HepG2 (cell line): ENCODE data around the gene MRPL20. TPM values are rescaled to one million over a fixed set of nuclear protein-coding genes. Genes with fewer than 3 reads are reported as not detected.

Experiments
- CEBPB ChIP-seq: IDR thresholded peaks from 2 replicates; pipeline ENCODE4 v1.6.1; 2011; ENCODE audit warnings: low read depth, low read length, improper control_type of control experiment, borderline replicate concordance
- CREBL2 ChIP-seq: sonication (generic); formaldehyde crosslinking; IDR thresholded peaks from 2 replicates; pipeline ENCODE4 v1.8.1; 2023; ENCODE audit warnings: missing genetic modification reagents, mild to moderate bottlenecking, borderline replicate concordance
- HNF4G ChIP-seq, 2 experiments: sonication (generic) in 1 of 2; formaldehyde crosslinking in 1 of 2; IDR thresholded peaks; 2 replicates each; pipeline versions ENCODE4 v1.4.0 to v1.6.1; 2011 to 2020; ENCODE audit warnings: borderline replicate concordance in 2 of 2, low read depth in 2 of 2, mild to moderate bottlenecking in 2 of 2, low read length in 1 of 2, missing genetic modification reagents in 1 of 2, moderate library complexity in 1 of 2
- JARID2 ChIP-seq: sonication (generic); formaldehyde crosslinking; IDR thresholded peaks from 2 replicates; pipeline ENCODE4 v1.8.1; 2023; ENCODE audit warnings: missing genetic modification reagents, inconsistent platforms; ENCODE audit not compliant: insufficient replicate concordance
- KAT8 ChIP-seq: IDR thresholded peaks from 2 replicates; pipeline ENCODE4 v1.6.1; 2016; ENCODE audit warnings: missing genetic modification reagents, missing compliant biosample characterization
- KDM5A ChIP-seq: fragments of 200-600 bp; sonication (generic); IDR thresholded peaks from 2 replicates; pipeline ENCODE4 v1.7.0; 2018; ENCODE audit warnings: antibody characterized with exemption, mild to moderate bottlenecking, low read length, borderline replicate concordance
- MED1 ChIP-seq: sonication (generic); formaldehyde crosslinking; IDR thresholded peaks from 2 replicates; pipeline ENCODE4 v1.4.0; 2020; ENCODE audit warnings: missing genetic modification reagents
- NFYB ChIP-seq: sonication (generic); formaldehyde crosslinking; IDR thresholded peaks from 2 replicates; pipeline ENCODE4 v1.4.0; 2020; ENCODE audit warnings: missing genetic modification reagents
- REXO4 ChIP-seq: sonication (generic); formaldehyde crosslinking; IDR thresholded peaks from 2 replicates; pipeline ENCODE4 v1.8.0; 2022; ENCODE audit warnings: missing genetic modification reagents, mild to moderate bottlenecking, borderline replicate concordance
- TOE1 ChIP-seq: sonication (generic); formaldehyde crosslinking; IDR thresholded peaks from 2 replicates; pipeline ENCODE4 v1.4.0; 2020; ENCODE audit warnings: mild to moderate bottlenecking, missing genetic modification reagents
- ZNF292 ChIP-seq: sonication (generic); formaldehyde crosslinking; IDR thresholded peaks from 2 replicates; pipeline ENCODE4 v1.8.1; 2022; ENCODE audit warnings: mild to moderate bottlenecking, low read depth, missing genetic modification reagents, borderline replicate concordance
- ZNF367 ChIP-seq: sonication (generic); formaldehyde crosslinking; IDR thresholded peaks from 2 replicates; pipeline ENCODE4 v1.4.0; 2020; ENCODE audit warnings: missing genetic modification reagents, borderline replicate concordance
- ZNF646 ChIP-seq: sonication (generic); formaldehyde crosslinking; IDR thresholded peaks from 2 replicates; pipeline ENCODE4 v1.9.0; 2021; ENCODE audit warnings: mild to moderate bottlenecking, missing genetic modification reagents
- ZNF777 ChIP-seq: sonication (generic); formaldehyde crosslinking; IDR thresholded peaks from 2 replicates; pipeline ENCODE4 v1.4.0; 2020; ENCODE audit warnings: missing genetic modification reagents
- ZUFSP ChIP-seq: sonication (generic); formaldehyde crosslinking; IDR thresholded peaks from 2 replicates; pipeline ENCODE4 v1.9.0; 2021; ENCODE audit warnings: missing genetic modification reagents, mild to moderate bottlenecking, borderline replicate concordance
- polyA plus RNA-seq, 8 experiments: library from polyadenylated mRNA; depleted of rRNA in 3 of 8; stranded (reverse) in 7 of 8; unstranded in 1 of 8; fragments of >200 nt; fragmentation: Illumina TruSeq in 4 of 8; extraction: Trizol in 4 of 8; gene quantifications; 2 replicates each; pipeline versions ENCODE4 v1.2.1 to v1.2.3, GENCODE V29; 2011 to 2016; ENCODE audit warnings: low read depth in 4 of 8, missing spikeins in 1 of 8, mixed read lengths in 1 of 8; ENCODE audit not compliant: insufficient read depth in 1 of 8
- total RNA-seq, 5 experiments: library from RNA; depleted of rRNA; stranded (reverse); fragments of >200 nt; fragmentation: Illumina TruSeq; extraction: Trizol; gene quantifications; 2 replicates each; pipeline ENCODE4 v1.2.3, GENCODE V29; 2016; ENCODE audit warnings: low read depth in 1 of 5
- TF ChIP-seq, protein P1 (sequence below): sonication (generic); formaldehyde crosslinking; conservative IDR thresholded peaks from 2 replicates; pipeline ENCODE4 v1.4.0; 2020; ENCODE audit warnings: mild to moderate bottlenecking, missing genetic modification reagents, moderate library complexity

The MRPL20 gene
- total and polyA plus RNA-seq, 2 of the 13 experiments (the other 11 are each of a cell fraction or from before 2014, with no cell fraction given): 59.2 to 127 TPM

GRCh38 chr1:1374929-1375662 is 32.0 kb downstream of the MRPL20 start, which contains the start of gene AURKAIP1 (continued):
- TF ChIP-seq ZNF646 (no peak), REXO4 (CRISPR knock-in tag) (no peak), ZNF292 (CRISPR knock-in tag) (no peak), CEBPB (no peak), KAT8 (CRISPR knock-in tag) (peak; percentile 99), JARID2 (CRISPR knock-in tag) (no peak), TOE1 (peak; percentile 97; the same call in 1 of the 2 replicates), CREBL2 (CRISPR knock-in tag) (no peak), ZNF367 (CRISPR knock-in tag) (0 out of 2 replicates have a peak, but pooled peaks have one; percentile 62), NFYB (peak; percentile 70), ZNF777 (CRISPR knock-in tag) (peak; percentile 75), MED1 (CRISPR knock-in tag) (peak; percentile 91), ZUFSP (CRISPR knock-in tag) (no peak), KDM5A (peak; percentile 97), HNF4G (IDR thresholded peaks at IDR 0.05; ENCODE audit: borderline replicate concordance, low read depth, low read length) (0 out of 2 replicates have a peak, but pooled peaks have one; percentile 24), HNF4G (CRISPR knock-in tag; IDR thresholded peaks at IDR 0.05; ENCODE audit: borderline replicate concordance, low read depth) (0 out of 2 replicates have a peak, but pooled peaks have one; percentile 40)
- TF ChIP-seq, protein P1, sequence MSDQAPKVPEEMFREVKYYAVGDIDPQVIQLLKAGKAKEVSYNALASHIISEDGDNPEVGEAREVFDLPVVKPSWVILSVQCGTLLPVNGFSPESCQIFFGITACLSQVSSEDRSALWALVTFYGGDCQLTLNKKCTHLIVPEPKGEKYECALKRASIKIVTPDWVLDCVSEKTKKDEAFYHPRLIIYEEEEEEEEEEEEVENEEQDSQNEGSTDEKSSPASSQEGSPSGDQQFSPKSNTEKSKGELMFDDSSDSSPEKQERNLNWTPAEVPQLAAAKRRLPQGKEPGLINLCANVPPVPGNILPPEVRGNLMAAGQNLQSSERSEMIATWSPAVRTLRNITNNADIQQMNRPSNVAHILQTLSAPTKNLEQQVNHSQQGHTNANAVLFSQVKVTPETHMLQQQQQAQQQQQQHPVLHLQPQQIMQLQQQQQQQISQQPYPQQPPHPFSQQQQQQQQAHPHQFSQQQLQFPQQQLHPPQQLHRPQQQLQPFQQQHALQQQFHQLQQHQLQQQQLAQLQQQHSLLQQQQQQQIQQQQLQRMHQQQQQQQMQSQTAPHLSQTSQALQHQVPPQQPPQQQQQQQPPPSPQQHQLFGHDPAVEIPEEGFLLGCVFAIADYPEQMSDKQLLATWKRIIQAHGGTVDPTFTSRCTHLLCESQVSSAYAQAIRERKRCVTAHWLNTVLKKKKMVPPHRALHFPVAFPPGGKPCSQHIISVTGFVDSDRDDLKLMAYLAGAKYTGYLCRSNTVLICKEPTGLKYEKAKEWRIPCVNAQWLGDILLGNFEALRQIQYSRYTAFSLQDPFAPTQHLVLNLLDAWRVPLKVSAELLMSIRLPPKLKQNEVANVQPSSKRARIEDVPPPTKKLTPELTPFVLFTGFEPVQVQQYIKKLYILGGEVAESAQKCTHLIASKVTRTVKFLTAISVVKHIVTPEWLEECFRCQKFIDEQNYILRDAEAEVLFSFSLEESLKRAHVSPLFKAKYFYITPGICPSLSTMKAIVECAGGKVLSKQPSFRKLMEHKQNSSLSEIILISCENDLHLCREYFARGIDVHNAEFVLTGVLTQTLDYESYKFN (CRISPR knock-in tag): peak; percentile 77
